Neural cell (in vitro differentiated cells): ENCODE measurements around the gene PDE7B. TPM values are rescaled to one million over a fixed set of nuclear protein-coding genes. Genes with fewer than 3 reads are reported as not detected.

Experiments
- H2AFZ ChIP-seq: fragments of 200-600, 300-800 bp; sonication (generic), shearing (Covaris generic); 2 replicates; pipeline ENCODE4 v1.6.0; 2014; ENCODE audit warnings: low read depth, mild to moderate bottlenecking, antibody characterized with exemption, low read length, moderate library complexity
- H3F3A ChIP-seq: fragments of 200-600 bp; shearing (Covaris generic); 2 replicates; pipeline ENCODE4 v1.6.1; 2016; ENCODE audit warnings: mild to moderate bottlenecking, moderate library complexity, mixed read lengths, antibody characterized with exemption, low read length; ENCODE audit not compliant: insufficient read depth, poor library complexity, severe bottlenecking
- H3K27ac ChIP-seq: fragments of 200-600, 300-800 bp; sonication (generic), shearing (Covaris generic); 2 replicates; pipeline ENCODE4 v1.5.1; 2014; ENCODE audit warnings: mild to moderate bottlenecking, low read length, moderate library complexity
- H3K27me3 ChIP-seq: fragments of 300-800, 200-600 bp; sonication (generic), shearing (Covaris generic); 2 replicates; pipeline ENCODE4 v1.6.0; 2014; ENCODE audit warnings: mild to moderate bottlenecking, low read depth, low read length, moderate library complexity; ENCODE audit not compliant: insufficient read depth
- H3K36me3 ChIP-seq: fragments of 300-800, 200-600 bp; sonication (generic), shearing (Covaris generic); 2 replicates; pipeline ENCODE4 v1.5.1; 2014; ENCODE audit warnings: mild to moderate bottlenecking, antibody characterized with exemption, low read length, moderate library complexity; ENCODE audit not compliant: insufficient read depth
- H3K4me2 ChIP-seq: fragments of 300-800, 200-600 bp; sonication (generic), shearing (Covaris generic); 2 replicates; pipeline ENCODE4 v1.6.0; 2014; ENCODE audit warnings: mild to moderate bottlenecking, low read length
- H3K4me3 ChIP-seq: fragments of 300-800, 200-600 bp; sonication (generic), shearing (Covaris generic); 2 replicates; pipeline ENCODE4 v1.5.1; 2014; ENCODE audit warnings: mild to moderate bottlenecking, low read length, moderate library complexity
- H3K79me2 ChIP-seq: fragments of 200-600 bp; shearing (Covaris generic); replicated peaks from 2 replicates; pipeline ENCODE4 v1.6.0; 2014; ENCODE audit warnings: mild to moderate bottlenecking, low read length, moderate library complexity; ENCODE audit not compliant: insufficient read depth
- H3K9ac ChIP-seq: fragments of 300-800, 200-600 bp; sonication (generic), shearing (Covaris generic); 2 replicates; pipeline ENCODE4 v1.6.1; 2016; ENCODE audit warnings: mild to moderate bottlenecking, low read length, mixed read lengths
- H3K9me2 ChIP-seq: fragments of 200-600 bp; shearing (Covaris generic); 2 replicates; pipeline ENCODE4 v1.6.1; 2016; ENCODE audit warnings: mild to moderate bottlenecking, low read length, mixed read lengths; ENCODE audit not compliant: insufficient read depth
- H3K9me3 ChIP-seq: fragments of 200-600, 300-800 bp; sonication (generic), shearing (Covaris generic); 2 replicates; pipeline ENCODE4 v1.6.1; 2016; ENCODE audit warnings: mild to moderate bottlenecking, mixed run types, low read length, moderate library complexity, mixed read lengths
- H4K20me1 ChIP-seq: fragments of 200-600 bp; shearing (Covaris generic); 2 replicates; pipeline ENCODE4 v1.6.1; 2016; ENCODE audit warnings: mild to moderate bottlenecking, mixed run types; ENCODE audit not compliant: insufficient read depth
- EP300 ChIP-seq: fragments of 450-650 bp; conservative IDR thresholded peaks from 2 replicates; pipeline ENCODE4 v1.6.1; 2014; ENCODE audit warnings: antibody characterized with exemption, mild to moderate bottlenecking, moderate library complexity; ENCODE audit not compliant: poor library complexity, severe bottlenecking
- EZH2 ChIP-seq: fragments of 200-600, 300-800 bp; shearing (Covaris generic), sonication (generic); IDR thresholded peaks from 2 replicates; pipeline ENCODE4 v1.6.1; 2014; ENCODE audit warnings: antibody characterized with exemption, low read length, borderline replicate concordance, mild to moderate bottlenecking; ENCODE audit not compliant: insufficient read depth, poor library complexity, severe bottlenecking
- MXI1 ChIP-seq: fragments of 450-650 bp; conservative IDR thresholded peaks from 2 replicates; pipeline ENCODE4 v1.6.1; 2014; ENCODE audit warnings: antibody characterized with exemption, mild to moderate bottlenecking; ENCODE audit not compliant: poor library complexity, severe bottlenecking
- POLR2AphosphoS5 ChIP-seq: IDR thresholded peaks from 2 replicates; pipeline ENCODE4 v1.6.1; 2012
- RAD21 ChIP-seq: fragments of 450-650 bp; conservative IDR thresholded peaks from 2 replicates; pipeline ENCODE4 v1.6.1; 2014; ENCODE audit warnings: antibody characterized with exemption, mild to moderate bottlenecking, moderate library complexity
- SMC3 ChIP-seq: fragments of 450-650 bp; conservative IDR thresholded peaks from 2 replicates; pipeline ENCODE4 v1.6.1; 2014; ENCODE audit warnings: antibody characterized with exemption, mild to moderate bottlenecking, moderate library complexity; ENCODE audit not compliant: poor library complexity
- TAF1 ChIP-seq: IDR thresholded peaks from 2 replicates; pipeline ENCODE4 v1.6.1; 2012; ENCODE audit warnings: low read depth
- polyA plus RNA-seq: library from polyadenylated mRNA; depleted of rRNA; stranded (reverse); fragments of >200 nt; gene quantifications from 2 replicates; pipeline ENCODE4 v1.2.3, GENCODE V29; 2014
- TF ChIP-seq, protein P1 (sequence below): fragments of 450-650 bp; IDR thresholded peaks from 2 replicates; pipeline ENCODE4 v1.5.1; 2014; ENCODE audit warnings: antibody characterized with exemption, mild to moderate bottlenecking, moderate library complexity; ENCODE audit not compliant: poor library complexity, severe bottlenecking
- TF ChIP-seq, protein P2 (sequence below): IDR thresholded peaks from 2 replicates; pipeline ENCODE4 v1.6.1; 2012; ENCODE audit warnings: borderline replicate concordance

The PDE7B gene
- polyA plus RNA-seq, 1 donor from 2014 or later, result 5.9 TPM

DNA sequence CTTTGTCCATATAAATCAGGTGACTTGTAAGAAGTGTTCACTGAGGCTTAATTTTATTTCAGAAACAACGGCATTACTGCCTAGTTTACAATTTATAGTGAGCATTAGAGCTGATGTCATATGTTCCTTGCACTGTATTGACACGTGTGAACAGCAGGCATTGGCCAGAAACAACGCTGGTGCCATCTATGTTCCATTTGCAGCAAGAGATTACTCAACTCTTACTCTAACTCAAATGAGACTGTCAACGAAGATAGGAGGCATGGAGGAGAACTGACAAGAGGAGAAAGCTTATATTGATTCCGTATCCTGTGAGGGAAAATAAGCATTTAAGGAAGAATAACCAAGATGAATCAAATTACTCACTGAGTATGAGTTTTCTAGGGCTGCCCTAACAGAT lies 350.2 kb downstream of the PDE7B start:
- Histone ChIP-seq H3K9ac (no peak overlapping the region), H3F3A (no peaks in the 10 kb centered on the region), H3K27ac (no peak overlapping the region), H3K36me3 (no peaks in the 10 kb centered on the region), H3K9me2 (no peaks in the 10 kb centered on the region), H4K20me1 (no peaks in the 10 kb centered on the region), H3K4me2 (no peak overlapping the region), H3K4me3 (no peak overlapping the region), H3K9me3 (no peaks in the 10 kb centered on the region), H3K27me3 (no peaks in the 10 kb centered on the region), H2AFZ (no peak overlapping the region), H3K79me2 (no peaks in the 10 kb centered on the region)
- TF ChIP-seq SMC3 (peak; percentile 80), RAD21 (peak; percentile 82), TAF1 (no peak), EP300 (peak; percentile 28), POLR2AphosphoS5 (no peak)
- TF ChIP-seq, protein P1, sequence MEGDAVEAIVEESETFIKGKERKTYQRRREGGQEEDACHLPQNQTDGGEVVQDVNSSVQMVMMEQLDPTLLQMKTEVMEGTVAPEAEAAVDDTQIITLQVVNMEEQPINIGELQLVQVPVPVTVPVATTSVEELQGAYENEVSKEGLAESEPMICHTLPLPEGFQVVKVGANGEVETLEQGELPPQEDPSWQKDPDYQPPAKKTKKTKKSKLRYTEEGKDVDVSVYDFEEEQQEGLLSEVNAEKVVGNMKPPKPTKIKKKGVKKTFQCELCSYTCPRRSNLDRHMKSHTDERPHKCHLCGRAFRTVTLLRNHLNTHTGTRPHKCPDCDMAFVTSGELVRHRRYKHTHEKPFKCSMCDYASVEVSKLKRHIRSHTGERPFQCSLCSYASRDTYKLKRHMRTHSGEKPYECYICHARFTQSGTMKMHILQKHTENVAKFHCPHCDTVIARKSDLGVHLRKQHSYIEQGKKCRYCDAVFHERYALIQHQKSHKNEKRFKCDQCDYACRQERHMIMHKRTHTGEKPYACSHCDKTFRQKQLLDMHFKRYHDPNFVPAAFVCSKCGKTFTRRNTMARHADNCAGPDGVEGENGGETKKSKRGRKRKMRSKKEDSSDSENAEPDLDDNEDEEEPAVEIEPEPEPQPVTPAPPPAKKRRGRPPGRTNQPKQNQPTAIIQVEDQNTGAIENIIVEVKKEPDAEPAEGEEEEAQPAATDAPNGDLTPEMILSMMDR, result peak; percentile 69

DNA sequence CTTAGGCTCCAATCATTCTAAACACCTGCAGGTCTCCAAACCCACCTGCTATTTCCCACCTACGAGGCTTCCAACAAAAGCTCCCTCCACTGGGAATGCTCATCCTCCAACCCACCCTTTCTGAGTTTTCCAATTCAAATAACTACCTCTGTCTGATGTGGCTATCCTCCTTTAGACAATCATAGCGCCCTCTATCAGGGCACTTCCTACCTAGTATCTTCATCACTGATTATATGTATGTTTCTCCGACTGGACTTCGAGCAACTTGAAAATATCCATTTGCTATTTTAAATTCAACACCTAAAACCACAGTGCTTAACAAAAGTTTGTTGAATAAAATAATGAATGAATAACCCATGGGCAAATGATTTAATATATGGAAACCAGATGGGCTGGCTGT lies 357.3 kb downstream of the PDE7B start:
- Histone ChIP-seq H3K4me3 (no peak overlapping the region), H2AFZ (no peak overlapping the region)

More for the DNA sequence above, 357.3 kb downstream of the PDE7B start:
- no peaks in the 10 kb centered on the region for H3K9me2 ChIP-seq
- H3F3A ChIP-seq, result no peaks in the 10 kb centered on the region
- H3K27me3 ChIP-seq, result no peaks in the 10 kb centered on the region
- H3K27ac ChIP-seq, result no peak overlapping the region
- H3K79me2 ChIP-seq, result no peaks in the 10 kb centered on the region
- H4K20me1 ChIP-seq, result no peaks in the 10 kb centered on the region
- TF ChIP-seq EP300 (no peak), MXI1 (no peak), RAD21 (no peak), SMC3 (no peak), TAF1 (no peak), EZH2 (no peak), POLR2AphosphoS5 (no peak)
- TF ChIP-seq, protein P2, sequence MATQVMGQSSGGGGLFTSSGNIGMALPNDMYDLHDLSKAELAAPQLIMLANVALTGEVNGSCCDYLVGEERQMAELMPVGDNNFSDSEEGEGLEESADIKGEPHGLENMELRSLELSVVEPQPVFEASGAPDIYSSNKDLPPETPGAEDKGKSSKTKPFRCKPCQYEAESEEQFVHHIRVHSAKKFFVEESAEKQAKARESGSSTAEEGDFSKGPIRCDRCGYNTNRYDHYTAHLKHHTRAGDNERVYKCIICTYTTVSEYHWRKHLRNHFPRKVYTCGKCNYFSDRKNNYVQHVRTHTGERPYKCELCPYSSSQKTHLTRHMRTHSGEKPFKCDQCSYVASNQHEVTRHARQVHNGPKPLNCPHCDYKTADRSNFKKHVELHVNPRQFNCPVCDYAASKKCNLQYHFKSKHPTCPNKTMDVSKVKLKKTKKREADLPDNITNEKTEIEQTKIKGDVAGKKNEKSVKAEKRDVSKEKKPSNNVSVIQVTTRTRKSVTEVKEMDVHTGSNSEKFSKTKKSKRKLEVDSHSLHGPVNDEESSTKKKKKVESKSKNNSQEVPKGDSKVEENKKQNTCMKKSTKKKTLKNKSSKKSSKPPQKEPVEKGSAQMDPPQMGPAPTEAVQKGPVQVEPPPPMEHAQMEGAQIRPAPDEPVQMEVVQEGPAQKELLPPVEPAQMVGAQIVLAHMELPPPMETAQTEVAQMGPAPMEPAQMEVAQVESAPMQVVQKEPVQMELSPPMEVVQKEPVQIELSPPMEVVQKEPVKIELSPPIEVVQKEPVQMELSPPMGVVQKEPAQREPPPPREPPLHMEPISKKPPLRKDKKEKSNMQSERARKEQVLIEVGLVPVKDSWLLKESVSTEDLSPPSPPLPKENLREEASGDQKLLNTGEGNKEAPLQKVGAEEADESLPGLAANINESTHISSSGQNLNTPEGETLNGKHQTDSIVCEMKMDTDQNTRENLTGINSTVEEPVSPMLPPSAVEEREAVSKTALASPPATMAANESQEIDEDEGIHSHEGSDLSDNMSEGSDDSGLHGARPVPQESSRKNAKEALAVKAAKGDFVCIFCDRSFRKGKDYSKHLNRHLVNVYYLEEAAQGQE, result no peak
- TF ChIP-seq, protein P1, result no peak
- no peaks in the 10 kb centered on the region for H3K36me3 ChIP-seq
- no peak overlapping the region for H3K4me2 ChIP-seq
- H3K9me3 ChIP-seq, result no peaks in the 10 kb centered on the region
- no peak overlapping the region for H3K9ac ChIP-seq
